Esophagus muscularis mucosa (tissue), 4 donors: Measurements from ENCODE around the gene CEP170B. TPM values are rescaled to one million over a fixed set of nuclear protein-coding genes. Genes with fewer than 3 reads are reported as not detected.
A peak's percentile ranks its signal among the peaks of the same experiment; 100 is the strongest.

ENCODE experiments used
- DNase-seq: peaks from one replicate; pipeline ENCODE4 v3.0.0-alpha.2; 2017; ENCODE audit errors: extremely low spot score
- H3K27ac ChIP-seq, 4 donors: fragments of 200-600 bp; sonication (generic); replicated peaks in 1 of 4; 1 replicate in 3 of 4; 2 replicates in 1 of 4; pipeline ENCODE4 v1.5.1; 2016 to 2019; ENCODE audit warnings: mild to moderate bottlenecking in 1 of 4
- H3K27me3 ChIP-seq, 4 donors: fragments of 200-600 bp; sonication (generic); one replicate each; pipeline versions ENCODE4 v1.5.1 to v1.6.0; 2016 to 2019
- H3K36me3 ChIP-seq, 4 donors: fragments of 200-600 bp; sonication (generic); one replicate each; pipeline ENCODE4 v1.5.1; 2016 to 2019
- H3K4me1 ChIP-seq, 4 donors: fragments of 200-600 bp; sonication (generic); one replicate each; pipeline ENCODE4 v1.5.1; 2016 to 2019
- H3K4me3 ChIP-seq, 4 donors: fragments of 200-600 bp; sonication (generic); 1 replicate in 2 of 4; 2 replicates in 2 of 4; pipeline ENCODE4 v1.5.1; 2016 to 2019; ENCODE audit warnings: mild to moderate bottlenecking in 4 of 4, moderate library complexity in 1 of 4
- H3K9me3 ChIP-seq, 4 donors: fragments of 200-600 bp; sonication (generic); 1 replicate in 3 of 4; 2 replicates in 1 of 4; pipeline ENCODE4 v1.5.1; 2016 to 2019
- EP300 ChIP-seq: sonication (generic); formaldehyde crosslinking; IDR thresholded peaks from one replicate; pipeline ENCODE4 v1.6.1; 2017; ENCODE audit warnings: antibody characterized with exemption
- POLR2A ChIP-seq: fragments of 450-650 bp; IDR thresholded peaks from one replicate; pipeline ENCODE4 v1.6.1; 2017; ENCODE audit warnings: antibody characterized with exemption, moderate library complexity, mild to moderate bottlenecking, low read depth
- POLR2AphosphoS5 ChIP-seq, 2 donors: sonication (generic); formaldehyde crosslinking; IDR thresholded peaks; one replicate each; pipeline ENCODE4 v1.6.1; 2017; ENCODE audit warnings: antibody characterized with exemption in 2 of 2
- WGBS: methylation state at CpG from one replicate; pipeline ENCODE4 v1.1.5; 2018; 5-methylcytosine and 5-hydroxymethylcytosine counted together
- intact Hi-C: fragments of 100-400 bp; cut with DNase I; formaldehyde crosslinking; loops from one replicate; pipeline ENCODE4 v1.15.1; 2023
- total RNA-seq, 4 donors: library from RNA; depleted of rRNA; stranded (reverse); fragments of >200 nt; gene quantifications; one replicate each; pipeline versions ENCODE4 v1.1.0 to v1.2.1, GENCODE V29; 2016
- TF ChIP-seq, protein P1 (sequence below), 3 experiments: fragments of 200-600 bp in 2 of 3; fragments of 450-650 bp in 1 of 3; sonication (generic) in 2 of 3; IDR thresholded peaks; one replicate each; pipeline ENCODE4 v1.5.1; 2017 to 2019; ENCODE audit warnings: antibody characterized with exemption in 3 of 3, mild to moderate bottlenecking in 2 of 3, moderate library complexity in 1 of 3

CEP170B gene
- total RNA-seq, 4 donors from 2014 or later, result 24.1 to 70.6 (median 45.7) TPM

DNA sequence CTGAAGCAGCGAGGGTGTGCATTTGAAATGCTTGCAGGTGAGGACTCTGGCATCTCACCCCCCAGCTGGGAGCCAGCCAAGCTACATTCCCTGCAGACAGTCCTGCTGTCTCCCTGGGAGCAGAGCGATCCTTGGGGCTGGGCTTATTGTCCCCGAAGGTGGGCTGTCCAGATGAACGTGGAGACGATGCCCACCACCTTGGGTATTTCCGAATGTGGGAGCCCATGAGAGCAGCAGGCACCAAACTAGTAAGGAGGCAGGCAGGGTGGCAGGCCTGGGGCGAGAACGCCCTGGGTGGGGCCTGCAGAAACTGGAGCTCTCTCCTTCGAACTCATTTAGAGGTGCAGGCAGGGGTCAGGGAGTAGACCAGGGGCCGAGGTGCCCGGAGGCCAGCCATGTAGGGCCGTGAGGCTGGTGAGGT is 45.7 kb upstream of the CEP170B start:
- Histone ChIP-seq H3K9me3 (no peaks in the 10 kb centered on the region), H3K4me3 (no peak overlapping the region), H3K27ac (no peak overlapping the region), H3K36me3 (no peaks in the 10 kb centered on the region), H3K4me1 (peaks cover 23 to 41% (median 36%) of the 10 kb centered on the region in 4 donors), H3K27me3 (no peaks in the 10 kb centered on the region)
- intact Hi-C loops, result no loop called here
- TF ChIP-seq EP300 (no peak), POLR2A (no peak), POLR2AphosphoS5 (IDR thresholded peaks at IDR 0.05) (no peak)
- TF ChIP-seq, protein P1, sequence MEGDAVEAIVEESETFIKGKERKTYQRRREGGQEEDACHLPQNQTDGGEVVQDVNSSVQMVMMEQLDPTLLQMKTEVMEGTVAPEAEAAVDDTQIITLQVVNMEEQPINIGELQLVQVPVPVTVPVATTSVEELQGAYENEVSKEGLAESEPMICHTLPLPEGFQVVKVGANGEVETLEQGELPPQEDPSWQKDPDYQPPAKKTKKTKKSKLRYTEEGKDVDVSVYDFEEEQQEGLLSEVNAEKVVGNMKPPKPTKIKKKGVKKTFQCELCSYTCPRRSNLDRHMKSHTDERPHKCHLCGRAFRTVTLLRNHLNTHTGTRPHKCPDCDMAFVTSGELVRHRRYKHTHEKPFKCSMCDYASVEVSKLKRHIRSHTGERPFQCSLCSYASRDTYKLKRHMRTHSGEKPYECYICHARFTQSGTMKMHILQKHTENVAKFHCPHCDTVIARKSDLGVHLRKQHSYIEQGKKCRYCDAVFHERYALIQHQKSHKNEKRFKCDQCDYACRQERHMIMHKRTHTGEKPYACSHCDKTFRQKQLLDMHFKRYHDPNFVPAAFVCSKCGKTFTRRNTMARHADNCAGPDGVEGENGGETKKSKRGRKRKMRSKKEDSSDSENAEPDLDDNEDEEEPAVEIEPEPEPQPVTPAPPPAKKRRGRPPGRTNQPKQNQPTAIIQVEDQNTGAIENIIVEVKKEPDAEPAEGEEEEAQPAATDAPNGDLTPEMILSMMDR (IDR thresholded peaks at IDR 0.05), result no peak
- DNase-seq, result no peak
- WGBS, result 83% methylated on average over 11 of the region's 12 CpGs

DNA sequence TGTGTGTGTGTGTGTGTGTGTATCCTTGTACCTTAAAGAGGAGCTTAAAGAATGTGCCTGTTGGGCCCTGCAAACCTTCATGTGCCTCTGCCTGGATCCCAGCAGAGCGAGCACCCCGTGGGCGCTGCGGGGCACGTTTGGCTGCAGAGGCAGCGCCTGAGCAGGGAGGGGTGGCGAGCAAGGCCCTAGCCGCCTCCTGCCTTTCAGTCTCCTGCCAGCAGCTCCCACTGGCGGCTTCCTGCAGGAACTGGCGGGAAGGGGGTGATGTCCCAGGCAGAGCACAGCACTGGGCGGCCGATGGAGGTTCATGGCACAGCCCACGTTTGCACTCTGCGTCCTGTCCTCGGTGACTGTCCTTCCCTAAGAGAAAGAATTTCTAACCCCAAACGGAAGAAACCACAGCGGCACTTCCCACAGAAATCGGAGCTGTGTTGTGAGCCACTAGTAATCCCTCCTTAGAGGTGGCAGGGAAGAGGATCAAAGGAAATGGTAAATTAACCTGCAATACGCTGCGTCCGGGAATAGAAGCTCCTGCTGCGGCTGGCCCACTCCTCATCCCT is 44.3 kb upstream of the CEP170B start:
- WGBS, result 38% methylated on average over 12 of the region's 22 CpGs
- no peak overlapping the region for H3K27ac ChIP-seq
- no peak for DNase-seq
- no peaks in the 10 kb centered on the region for H3K27me3 ChIP-seq
- TF ChIP-seq EP300 (no peak), POLR2AphosphoS5 (IDR thresholded peaks at IDR 0.05) (peak in 1 of 2 donors; percentile 30)
- TF ChIP-seq, protein P1 (IDR thresholded peaks at IDR 0.05), result peak; percentile 19 to 58 (median 53)
- no peak overlapping the region for H3K4me3 ChIP-seq
- no peaks in the 10 kb centered on the region for H3K9me3 ChIP-seq
- intact Hi-C loops, result no loop called here
- H3K36me3 ChIP-seq, result no peaks in the 10 kb centered on the region
- H3K4me1 ChIP-seq, result peaks cover 18 to 33% (median 30%) of the 10 kb centered on the region in 4 donors

DNA sequence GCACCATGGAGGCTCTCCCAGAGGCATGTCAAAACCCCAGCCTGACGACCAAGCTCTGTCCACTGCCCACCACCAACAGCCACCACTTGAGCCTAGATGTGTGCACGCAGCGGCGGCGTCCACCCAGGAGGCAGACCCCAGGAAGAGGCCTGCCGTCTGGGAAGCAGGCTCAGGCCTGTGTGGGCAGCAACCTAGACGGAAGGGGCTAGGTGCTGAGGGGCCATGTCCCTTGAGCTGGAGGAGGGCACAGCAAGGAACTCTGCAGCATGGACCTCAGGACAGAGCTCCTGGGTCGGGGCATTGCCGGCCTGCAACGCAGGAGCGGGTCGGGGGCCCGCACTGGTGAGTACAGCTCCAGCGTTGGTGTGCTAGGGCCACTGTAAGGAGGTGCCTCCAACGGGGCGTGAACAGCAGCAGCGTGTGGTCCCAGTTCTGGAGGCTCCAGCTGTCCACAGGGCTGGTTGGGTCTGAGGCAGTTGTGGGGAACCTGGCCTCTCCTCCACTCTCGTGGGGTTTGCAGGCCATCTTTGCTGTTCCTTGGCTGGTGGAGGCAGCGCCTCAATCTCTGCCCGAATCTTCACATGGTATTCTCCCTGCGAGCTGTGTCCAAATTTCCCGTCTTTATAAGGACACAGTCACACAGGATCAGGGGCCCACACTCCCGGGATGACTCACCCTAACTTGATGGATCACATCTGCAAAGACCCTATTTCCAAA is 43.7 kb upstream of the CEP170B start:
- intact Hi-C loops, result no loop called here
- Histone ChIP-seq H3K4me3 (no peak overlapping the region), H3K9me3 (no peaks in the 10 kb centered on the region), H3K27ac (no peak overlapping the region), H3K27me3 (no peaks in the 10 kb centered on the region), H3K4me1 (peaks cover 22 to 37% (median 33%) of the 10 kb centered on the region in 4 donors), H3K36me3 (no peaks in the 10 kb centered on the region)
- TF ChIP-seq POLR2AphosphoS5 (IDR thresholded peaks at IDR 0.05) (no peak), EP300 (no peak), POLR2A (no peak)
- TF ChIP-seq, protein P1 (IDR thresholded peaks at IDR 0.05), result no peak
- DNase-seq, result no peak
- 79% methylated on average over 13 of the region's 23 CpGs for WGBS

DNA sequence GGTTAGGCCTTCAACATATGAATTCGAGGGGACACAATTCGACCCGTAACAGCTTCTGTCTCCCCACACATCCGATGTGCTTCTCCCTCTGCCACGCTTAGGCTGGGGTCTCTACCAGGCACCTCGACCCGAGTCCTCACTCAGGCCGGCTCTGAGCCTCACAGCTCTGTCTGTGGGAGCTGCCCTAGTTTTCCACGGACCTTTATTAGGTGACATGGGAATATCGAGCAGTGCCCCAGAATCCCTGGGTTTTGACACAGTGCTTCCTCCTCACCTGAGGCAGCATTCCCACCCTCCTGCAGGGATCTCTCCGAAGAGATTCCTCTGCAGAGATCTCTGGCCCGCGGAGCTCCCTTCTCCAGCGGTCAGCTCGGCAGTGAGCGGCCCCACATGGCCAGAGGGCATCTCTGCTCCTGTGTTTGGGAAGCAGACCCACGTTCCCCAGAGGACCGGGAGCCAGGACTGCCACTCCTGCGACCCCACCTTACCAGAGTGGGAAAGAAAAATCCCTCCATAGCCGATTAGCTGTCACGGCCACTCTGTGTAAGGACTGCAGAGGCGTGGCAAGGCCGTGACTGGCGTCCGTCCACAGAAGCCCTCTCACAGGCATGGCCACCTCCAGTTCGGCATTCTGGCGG is 43.0 kb upstream of the CEP170B start:
- Histone ChIP-seq H3K4me1 (peaks cover 19 to 35% (median 32%) of the 10 kb centered on the region in 4 donors), H3K27ac (no peak overlapping the region), H3K27me3 (no peaks in the 10 kb centered on the region), H3K4me3 (no peak overlapping the region), H3K36me3 (no peaks in the 10 kb centered on the region), H3K9me3 (no peaks in the 10 kb centered on the region)
- no peak for TF ChIP-seq EP300
- TF ChIP-seq POLR2AphosphoS5 (IDR thresholded peaks at IDR 0.05), result no peak
- no peak for TF ChIP-seq POLR2A
- TF ChIP-seq, protein P1 (IDR thresholded peaks at IDR 0.05), result no peak
- DNase-seq, result no peak
- WGBS, result 88% methylated on average over 25 of the region's 27 CpGs
- intact Hi-C loops, result no loop called here
